OCI-LY1 (cell line): ENCODE measurements around the gene ANKRD34A.

Experiments used
- H2AFZ ChIP-seq: fragments of 200-600 bp; sonication (generic), shearing (Covaris generic); 2 replicates; pipeline ENCODE4 v1.6.0; 2014; ENCODE audit warnings: antibody characterized with exemption, mild to moderate bottlenecking, low read length
- H3F3A ChIP-seq: fragments of 200-600 bp; sonication (generic), shearing (Covaris generic); 2 replicates; pipeline ENCODE4 v1.6.0; 2014; ENCODE audit warnings: mild to moderate bottlenecking, antibody characterized with exemption, low read length, moderate library complexity; ENCODE audit not compliant: insufficient read depth
- H3K27ac ChIP-seq: fragments of 200-600 bp; sonication (generic); 2 replicates; pipeline ENCODE4 v1.5.1; 2014; ENCODE audit warnings: low read length, mixed run types, mild to moderate bottlenecking, low read depth; ENCODE audit not compliant: poor library complexity, severe bottlenecking
- H3K27me3 ChIP-seq: fragments of 200-600 bp; sonication (generic); 2 replicates; pipeline ENCODE4 v1.6.0; 2014; ENCODE audit warnings: antibody characterized with exemption, mild to moderate bottlenecking, low read length, moderate library complexity; ENCODE audit not compliant: insufficient read depth
- H3K36me3 ChIP-seq: fragments of 200-600 bp; sonication (generic); 2 replicates; pipeline ENCODE4 v1.6.1; 2014; ENCODE audit warnings: mild to moderate bottlenecking, antibody characterized with exemption, low read length, moderate library complexity, mixed read lengths; ENCODE audit not compliant: insufficient read depth
- H3K4me1 ChIP-seq: fragments of 200-600 bp; sonication (generic); 2 replicates; pipeline ENCODE4 v1.5.1; 2014; ENCODE audit warnings: mild to moderate bottlenecking, low read length, moderate library complexity; ENCODE audit not compliant: insufficient read depth, severe bottlenecking
- H3K4me2 ChIP-seq: fragments of 200-600 bp; sonication (generic), shearing (Covaris generic); 2 replicates; pipeline ENCODE4 v1.6.1; 2014; ENCODE audit warnings: low read length
- H3K4me3 ChIP-seq: fragments of 200-600 bp; sonication (generic); 2 replicates; pipeline ENCODE4 v1.5.1; 2014; ENCODE audit warnings: low read length, low read depth, mild to moderate bottlenecking, mixed read lengths; ENCODE audit not compliant: poor library complexity, severe bottlenecking
- H3K79me2 ChIP-seq: fragments of 200-600 bp; shearing (Covaris generic); 2 replicates; pipeline ENCODE4 v1.6.1; 2016; ENCODE audit warnings: mixed run types, low read length, mixed read lengths; ENCODE audit not compliant: insufficient read depth
- H3K9ac ChIP-seq: fragments of 200-600 bp; sonication (generic), shearing (Covaris generic); 2 replicates; pipeline ENCODE4 v1.6.1; 2014; ENCODE audit warnings: mild to moderate bottlenecking, low read length, mixed read lengths
- H3K9me2 ChIP-seq: fragments of 200-600 bp; sonication (generic), shearing (Covaris generic); 2 replicates; pipeline ENCODE4 v1.6.1; 2014; ENCODE audit warnings: low read depth, mild to moderate bottlenecking, low read length, mixed read lengths
- H3K9me3 ChIP-seq: fragments of 200-600 bp; shearing (Covaris generic); 2 replicates; pipeline ENCODE4 v1.6.1; 2014; ENCODE audit warnings: low read length, mixed read lengths
- H4K20me1 ChIP-seq: fragments of 200-600 bp; sonication (generic), shearing (Covaris generic); 2 replicates; pipeline ENCODE4 v1.6.0; 2016; ENCODE audit warnings: mild to moderate bottlenecking, low read length; ENCODE audit not compliant: insufficient read depth
- CTCF ChIP-seq: fragments of 200-600 bp; sonication (generic), shearing (Covaris generic); IDR thresholded peaks from 2 replicates; pipeline ENCODE4 v1.5.1; 2017; ENCODE audit warnings: mild to moderate bottlenecking, antibody characterized with exemption, low read length, moderate library complexity, mixed read lengths
- EZH2 ChIP-seq: fragments of 200-600 bp; sonication (generic), shearing (Covaris generic); IDR thresholded peaks from 2 replicates; pipeline ENCODE4 v1.8.0; 2017; ENCODE audit warnings: borderline replicate concordance, mixed run types, mild to moderate bottlenecking, antibody characterized with exemption, low read length, moderate library complexity, mixed read lengths

Gene ANKRD34A

GRCh38 chr1:145996433-145997015 lies 32.1 kb upstream of the ANKRD34A start, which contains the start of gene TXNIP:
TXNIP (minus strand) TSS chr1:145996579; CDS start chr1:145996266, 313 bp downstream.
- TF ChIP-seq CTCF (no peak), EZH2 (no peak)
- Histone ChIP-seq H3K27me3 (no peaks in the 10 kb centered on the region), H2AFZ (no peak within 1 kb of the TSS), H3K79me2 (peaks cover 27% of the 10 kb centered on the region), H4K20me1 (no peaks in the 10 kb centered on the region), H3K4me1 (peaks cover 76% of the 10 kb centered on the region), H3K36me3 (peaks cover 40% of the 10 kb centered on the region), H3K9ac (peak within 1 kb of the TSS; percentile 98), H3K9me3 (no peaks in the 10 kb centered on the region), H3K9me2 (no peaks in the 10 kb centered on the region), H3F3A (peaks cover 32% of the 10 kb centered on the region), H3K4me3 (peak within 1 kb of the TSS; percentile 99), H3K4me2 (peak within 1 kb of the TSS; percentile 89), H3K27ac (peak within 1 kb of the TSS; percentile 98)

- peaks cover 40% of the 10 kb centered on the region for H3K36me3 ChIP-seq
- H3K27me3 ChIP-seq: no peaks in the 10 kb centered on the region
- H3K4me3 ChIP-seq: peak overlapping the region; percentile 99
- H3K79me2 ChIP-seq: peaks cover 27% of the 10 kb centered on the region
- H3K4me1 ChIP-seq: peaks cover 70% of the 10 kb centered on the region
- no peaks in the 10 kb centered on the region for H4K20me1 ChIP-seq
- H3K9me3 ChIP-seq: no peaks in the 10 kb centered on the region
- peaks cover 32% of the 10 kb centered on the region for H3F3A ChIP-seq
- H2AFZ ChIP-seq: no peak overlapping the region
- peak overlapping the region; percentile 98 for H3K9ac ChIP-seq
- H3K27ac ChIP-seq: peak overlapping the region; percentile 98
- TF ChIP-seq CTCF (no peak), EZH2 (no peak)
- H3K4me2 ChIP-seq: peak overlapping the region; percentile 89
- no peaks in the 10 kb centered on the region for H3K9me2 ChIP-seq
These were observed 31.6 kb upstream of the ANKRD34A start for GRCh38 chr1:145995964-145996432.

GRCh38 chr1:145995148-145995881 lies 30.9 kb upstream of the ANKRD34A start:
- Histone ChIP-seq H3K9me3 (no peaks in the 10 kb centered on the region), H3K79me2 (peaks cover 27% of the 10 kb centered on the region), H3K36me3 (peaks cover 40% of the 10 kb centered on the region), H2AFZ (no peak overlapping the region), H3K4me2 (peak overlapping the region; percentile 89), H3K9ac (peak overlapping the region; percentile 98), H3F3A (peaks cover 34% of the 10 kb centered on the region), H3K4me3 (peak overlapping the region; percentile 99), H4K20me1 (no peaks in the 10 kb centered on the region), H3K27me3 (no peaks in the 10 kb centered on the region), H3K27ac (peak overlapping the region; percentile 98), H3K4me1 (peaks cover 67% of the 10 kb centered on the region), H3K9me2 (no peaks in the 10 kb centered on the region)
- TF ChIP-seq EZH2 (no peak), CTCF (no peak)
